Neural crest cell (in vitro differentiated cells): ENCODE data around the gene GGT6. TPM values are rescaled to one million over a fixed set of nuclear protein-coding genes. Genes with fewer than 3 reads are reported as not detected.

Source experiments
- DNase-seq: peaks from one replicate; pipeline ENCODE4 v3.0.0; 2021; ENCODE audit warnings: low read depth, mixed read lengths, low spot score
- H3K27ac Mint-ChIP-seq: one replicate; pipeline ENCODE4 v1.8.0; 2021; ENCODE audit warnings: mild to moderate bottlenecking, mixed read lengths; ENCODE audit not compliant: unreplicated experiment
- H3K27me3 Mint-ChIP-seq: 2 replicates; pipeline ENCODE4 v1.8.0; 2021; ENCODE audit warnings: low read depth, mild to moderate bottlenecking, mixed read lengths
- H3K36me3 Mint-ChIP-seq: 2 replicates; pipeline ENCODE4 v1.8.0; 2021; ENCODE audit warnings: low read depth, mild to moderate bottlenecking, mixed read lengths
- H3K4me1 Mint-ChIP-seq: 2 replicates; pipeline ENCODE4 v1.8.0; 2021; ENCODE audit warnings: mixed read lengths
- H3K4me3 Mint-ChIP-seq: one replicate; pipeline ENCODE4 v1.8.0; 2021; ENCODE audit warnings: mild to moderate bottlenecking, mixed read lengths
- H3K9me3 Mint-ChIP-seq: 2 replicates; pipeline ENCODE4 v1.8.0; 2021; ENCODE audit warnings: mixed read lengths
- CTCF ChIP-seq: fragments of 200-600 bp; sonication (generic); conservative IDR thresholded peaks from 2 replicates; pipeline ENCODE4 v1.5.0; 2021; ENCODE audit warnings: antibody characterized with exemption, mild to moderate bottlenecking
- total RNA-seq: library from RNA; stranded (reverse); gene quantifications from 2 replicates; pipeline ENCODE4 v1.2.1, GENCODE V29; 2021

GGT6 gene
- total RNA-seq, 1 donor from 2014 or later: not detected

GRCh38 chr17:4553669-4554068, 6.7 kb downstream of the GGT6 start:
- peak overlapping the region; percentile 93 for H3K4me3 Mint-ChIP-seq
- H3K27ac Mint-ChIP-seq: no peak overlapping the region
- H3K36me3 Mint-ChIP-seq: peaks cover 3% of the 10 kb centered on the region
- no peaks in the 10 kb centered on the region for H3K27me3 Mint-ChIP-seq
- TF ChIP-seq CTCF: no peak
- no peaks in the 10 kb centered on the region for H3K9me3 Mint-ChIP-seq
- peaks cover 26% of the 10 kb centered on the region for H3K4me1 Mint-ChIP-seq
- DNase-seq: no peak

- TF ChIP-seq CTCF: no peak
- H3K27me3 Mint-ChIP-seq: no peaks in the 10 kb centered on the region
- H3K9me3 Mint-ChIP-seq: no peaks in the 10 kb centered on the region
- peak overlapping the region; percentile 9 for H3K4me3 Mint-ChIP-seq
- H3K27ac Mint-ChIP-seq: no peak overlapping the region
- no peak for DNase-seq
- peaks cover 3% of the 10 kb centered on the region for H3K36me3 Mint-ChIP-seq
- H3K4me1 Mint-ChIP-seq: peaks cover 26% of the 10 kb centered on the region
Measured at GRCh38 chr17:4551796-4552525, 8.4 kb downstream of the GGT6 start.

GRCh38 chr17:4551141-4551540, 9.2 kb downstream of the GGT6 start:
- peak; percentile 22 for TF ChIP-seq CTCF

GRCh38 chr17:4550534-4551039, 9.8 kb downstream of the GGT6 start:
- Mint-ChIP-seq H3K4me1 (peaks cover 15% of the 10 kb centered on the region), H3K27me3 (no peaks in the 10 kb centered on the region), H3K9me3 (no peaks in the 10 kb centered on the region), H3K4me3 (no peak overlapping the region), H3K36me3 (peaks cover 3% of the 10 kb centered on the region), H3K27ac (no peak overlapping the region)
- TF ChIP-seq CTCF: no peak
- no peak for DNase-seq

More at GRCh38 chr17:4551141-4551540, 9.2 kb downstream of the GGT6 start:
- Mint-ChIP-seq H3K4me1 (peaks cover 21% of the 10 kb centered on the region), H3K9me3 (no peaks in the 10 kb centered on the region), H3K27ac (no peak overlapping the region), H3K36me3 (peaks cover 3% of the 10 kb centered on the region), H3K4me3 (peak overlapping the region; percentile 6), H3K27me3 (no peaks in the 10 kb centered on the region)
- no peak for DNase-seq

GRCh38 chr17:4549781-4550533, 10.4 kb downstream of the GGT6 start:
- DNase-seq: no peak
- Mint-ChIP-seq H3K9me3 (no peaks in the 10 kb centered on the region), H3K4me1 (peaks cover 9% of the 10 kb centered on the region), H3K36me3 (peaks cover 3% of the 10 kb centered on the region), H3K27me3 (no peaks in the 10 kb centered on the region), H3K27ac (no peak overlapping the region), H3K4me3 (no peak overlapping the region)
- no peak for TF ChIP-seq CTCF
